Measurements from ENCODE around the gene KDM4B. TPM values are rescaled to one million over a fixed set of nuclear protein-coding genes. Genes with fewer than 3 reads are reported as not detected.

The KDM4B gene
- polyA plus RNA-seq, 3 donors, result 6.4 to 22.7 (median 12.7) TPM

- Histone ChIP-seq H3K4me2 (replicated peaks; ENCODE audit: extremely low read depth, low read length, poor library complexity, severe bottlenecking) (no peak overlapping the region), H3K4me3 (replicated peaks in 1 of 3; ENCODE audit: low read depth in 2 of 3, low read length in 3 of 3) (no peak overlapping the region), H3K36me3 (replicated peaks in 1 of 2; ENCODE audit: control insufficient read depth in 1 of 2, insufficient read depth in 2 of 2, low read length in 2 of 2) (peaks cover 30 to 67% of the 10 kb centered on the region in 2 donors), H3K79me2 (ENCODE audit: insufficient read depth, low read length) (no peaks in the 10 kb centered on the region), H3K27ac (ENCODE audit: low read depth in 1 of 2, low read length in 2 of 2) (no peak overlapping the region), H2AFZ (ENCODE audit: insufficient read depth, low read depth, low read length, poor library complexity, severe bottlenecking) (no peak overlapping the region), H3K4me1 (ENCODE audit: control insufficient read depth in 1 of 2, insufficient read depth in 2 of 2, low read length in 2 of 2) (no peaks in the 10 kb centered on the region), H3K27me3 (ENCODE audit: control insufficient read depth in 2 of 2, insufficient read depth in 2 of 2, low read length in 2 of 2) (no peaks in the 10 kb centered on the region), H4K20me1 (ENCODE audit: insufficient read depth, low read length) (peaks cover 26% of the 10 kb centered on the region), H3K9me3 (replicated peaks in 1 of 2; ENCODE audit: control insufficient read depth in 1 of 2, insufficient read depth in 1 of 2, low read length in 2 of 2) (peaks cover 0 to 14% of the 10 kb centered on the region in 2 donors), H3K9ac (ENCODE audit: insufficient read depth, low read length, poor library complexity, severe bottlenecking) (no peak overlapping the region)
- Mint-ChIP-seq H3K4me1 (no peaks in the 10 kb centered on the region), H3K36me3 (peaks cover 42 to 67% of the 10 kb centered on the region in 2 donors), H3K27ac (no peak overlapping the region), H3K9me3 (peaks cover 2 to 11% (median 7%) of the 10 kb centered on the region in 7 donors), H3K4me3 (no peak overlapping the region), H3K27me3 (ENCODE audit: low read depth in 3 of 3) (peaks cover 2 to 5% (median 3%) of the 10 kb centered on the region in 3 donors)
- TF ChIP-seq, protein P1, sequence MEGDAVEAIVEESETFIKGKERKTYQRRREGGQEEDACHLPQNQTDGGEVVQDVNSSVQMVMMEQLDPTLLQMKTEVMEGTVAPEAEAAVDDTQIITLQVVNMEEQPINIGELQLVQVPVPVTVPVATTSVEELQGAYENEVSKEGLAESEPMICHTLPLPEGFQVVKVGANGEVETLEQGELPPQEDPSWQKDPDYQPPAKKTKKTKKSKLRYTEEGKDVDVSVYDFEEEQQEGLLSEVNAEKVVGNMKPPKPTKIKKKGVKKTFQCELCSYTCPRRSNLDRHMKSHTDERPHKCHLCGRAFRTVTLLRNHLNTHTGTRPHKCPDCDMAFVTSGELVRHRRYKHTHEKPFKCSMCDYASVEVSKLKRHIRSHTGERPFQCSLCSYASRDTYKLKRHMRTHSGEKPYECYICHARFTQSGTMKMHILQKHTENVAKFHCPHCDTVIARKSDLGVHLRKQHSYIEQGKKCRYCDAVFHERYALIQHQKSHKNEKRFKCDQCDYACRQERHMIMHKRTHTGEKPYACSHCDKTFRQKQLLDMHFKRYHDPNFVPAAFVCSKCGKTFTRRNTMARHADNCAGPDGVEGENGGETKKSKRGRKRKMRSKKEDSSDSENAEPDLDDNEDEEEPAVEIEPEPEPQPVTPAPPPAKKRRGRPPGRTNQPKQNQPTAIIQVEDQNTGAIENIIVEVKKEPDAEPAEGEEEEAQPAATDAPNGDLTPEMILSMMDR (IDR thresholded peaks at IDR 0.05), result no peak
- no peak for DNase-seq
- intact Hi-C loops (cut with micrococcal nuclease), result no loop called here
- 96% methylated on average over 6 of the region's 6 CpGs for WGBS (ENCODE audit: insufficient coverage)
Observed at GRCh38 chr19:5112175-5112574, 143.3 kb downstream of the KDM4B start.

DNA sequence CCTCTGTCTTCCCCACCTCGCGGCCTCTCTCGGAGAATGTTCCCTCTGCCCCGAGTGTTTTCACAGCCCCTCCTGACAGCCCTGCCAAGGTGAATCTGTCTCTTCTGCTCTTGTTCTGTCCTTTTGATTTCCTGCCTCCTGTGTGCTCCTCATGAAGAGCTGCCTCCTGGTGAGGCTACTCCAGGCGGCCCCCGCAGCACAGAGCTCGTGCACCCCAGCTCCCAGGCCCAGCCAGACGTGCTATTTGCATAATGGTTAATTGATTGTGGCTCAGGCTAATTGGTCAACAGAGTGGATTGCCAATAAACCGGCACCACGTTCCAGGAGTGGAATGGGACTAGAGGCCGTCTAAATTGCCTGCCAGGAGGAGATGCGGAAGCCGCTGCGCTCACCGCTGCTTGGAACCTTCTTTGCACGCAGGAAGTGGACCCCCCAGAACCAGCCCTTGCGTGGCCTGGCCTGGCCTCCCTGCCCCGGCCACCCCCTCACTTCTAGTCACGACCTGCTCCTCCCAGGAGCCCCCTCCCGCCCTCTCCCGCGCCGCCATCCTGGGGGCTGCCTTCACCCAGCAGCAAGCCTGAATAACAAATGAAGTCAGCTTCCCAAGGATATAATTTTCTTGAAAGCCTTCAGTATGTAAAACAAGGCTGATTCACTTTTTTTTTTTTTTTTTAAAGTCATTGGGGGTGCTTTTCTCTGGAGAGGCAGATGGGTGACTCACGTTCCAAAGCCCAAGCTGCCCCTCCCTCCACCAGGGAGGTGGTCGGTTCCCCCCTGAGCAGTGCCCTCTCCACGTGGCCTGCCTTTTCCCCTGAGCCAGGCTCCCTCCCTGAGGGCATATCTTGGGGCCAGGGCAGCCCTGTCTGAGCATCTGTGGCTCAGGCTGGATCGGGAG is 144.0 kb downstream of the KDM4B start:
- Histone ChIP-seq H3K36me3 (replicated peaks in 1 of 2; ENCODE audit: control insufficient read depth in 1 of 2, insufficient read depth in 2 of 2, low read length in 2 of 2) (peaks cover 30 to 65% of the 10 kb centered on the region in 2 donors), H3K4me3 (replicated peaks in 1 of 3; ENCODE audit: low read depth in 2 of 3, low read length in 3 of 3) (no peak overlapping the region), H3K4me2 (replicated peaks; ENCODE audit: extremely low read depth, low read length, poor library complexity, severe bottlenecking) (no peak overlapping the region), H2AFZ (ENCODE audit: insufficient read depth, low read depth, low read length, poor library complexity, severe bottlenecking) (no peak overlapping the region), H3K4me1 (ENCODE audit: control insufficient read depth in 1 of 2, insufficient read depth in 2 of 2, low read length in 2 of 2) (no peaks in the 10 kb centered on the region), H3K79me2 (ENCODE audit: insufficient read depth, low read length) (no peaks in the 10 kb centered on the region), H4K20me1 (ENCODE audit: insufficient read depth, low read length) (peaks cover 25% of the 10 kb centered on the region), H3K27ac (ENCODE audit: low read depth in 1 of 2, low read length in 2 of 2) (no peak overlapping the region), H3K27me3 (ENCODE audit: control insufficient read depth in 2 of 2, insufficient read depth in 2 of 2, low read length in 2 of 2) (no peaks in the 10 kb centered on the region), H3K9me3 (replicated peaks in 1 of 2; ENCODE audit: control insufficient read depth in 1 of 2, insufficient read depth in 1 of 2, low read length in 2 of 2) (peaks cover 0 to 14% of the 10 kb centered on the region in 2 donors), H3K9ac (ENCODE audit: insufficient read depth, low read length, poor library complexity, severe bottlenecking) (no peak overlapping the region)
- Mint-ChIP-seq H3K9me3 (peaks cover 2 to 11% (median 7%) of the 10 kb centered on the region in 7 donors), H3K4me3 (no peak overlapping the region), H3K36me3 (peaks cover 43 to 69% of the 10 kb centered on the region in 2 donors), H3K4me1 (no peaks in the 10 kb centered on the region), H3K27ac (no peak overlapping the region), H3K27me3 (ENCODE audit: low read depth in 3 of 3) (peaks cover 2 to 5% (median 3%) of the 10 kb centered on the region in 3 donors)
- TF ChIP-seq, protein P1 (IDR thresholded peaks at IDR 0.05), result no peak
- WGBS (ENCODE audit: insufficient coverage), result 96% methylated on average over 17 of the region's 27 CpGs
- intact Hi-C loops (cut with micrococcal nuclease), result no loop called here
- no peak for DNase-seq

Data from CD14-positive monocyte (primary cell).